GM21825 (cell line): ENCODE results near the gene SYT9.

Experiments
- ATAC-seq: cut with Tn5 transposase; IDR thresholded peaks from one replicate; pipeline ENCODE4 v1.9.1; 2021; ENCODE audit warnings: mild to moderate bottlenecking, moderate library complexity; ENCODE audit not compliant: unreplicated experiment

Gene SYT9

DNA sequence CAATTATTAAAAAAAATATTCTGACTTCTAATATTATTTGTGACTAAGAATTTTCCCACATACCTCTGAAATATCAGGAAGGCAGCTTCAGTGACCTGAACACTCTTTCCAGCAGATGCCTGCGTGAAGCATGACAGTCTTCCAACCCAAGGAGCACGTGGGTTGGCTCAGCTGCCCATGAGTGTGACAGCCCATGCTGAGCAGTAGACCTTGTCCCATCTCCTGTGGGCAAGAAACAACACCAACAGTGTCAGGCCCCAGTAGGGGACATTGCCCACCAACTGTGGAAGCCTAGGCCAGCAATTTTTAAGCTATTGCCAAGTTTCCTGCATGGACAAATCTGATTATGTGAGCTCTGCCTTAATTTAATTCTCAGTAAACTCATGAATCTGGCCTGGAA is 167.2 kb downstream of the SYT9 start:
- ATAC-seq, result no peak

DNA sequence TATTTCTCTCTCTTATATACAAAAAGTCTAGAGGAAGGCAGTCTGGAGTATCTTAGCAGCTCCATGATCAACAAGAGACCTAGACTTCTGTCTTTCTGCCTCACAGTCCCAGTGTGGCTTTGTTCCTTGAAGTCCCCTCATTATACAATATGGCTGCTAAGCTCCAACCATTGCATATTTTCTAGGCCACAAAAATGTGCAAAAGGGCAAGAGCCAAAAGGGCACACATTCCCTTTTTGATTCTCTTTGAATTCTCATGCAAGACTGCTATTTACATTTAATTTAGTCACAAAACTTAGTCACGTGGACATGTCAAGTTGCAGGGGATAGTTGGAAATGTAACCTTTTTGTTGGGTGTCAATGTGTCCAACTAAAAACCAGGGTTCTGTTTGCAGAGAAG is 169.4 kb downstream of the SYT9 start:
- ATAC-seq, result no peak

DNA sequence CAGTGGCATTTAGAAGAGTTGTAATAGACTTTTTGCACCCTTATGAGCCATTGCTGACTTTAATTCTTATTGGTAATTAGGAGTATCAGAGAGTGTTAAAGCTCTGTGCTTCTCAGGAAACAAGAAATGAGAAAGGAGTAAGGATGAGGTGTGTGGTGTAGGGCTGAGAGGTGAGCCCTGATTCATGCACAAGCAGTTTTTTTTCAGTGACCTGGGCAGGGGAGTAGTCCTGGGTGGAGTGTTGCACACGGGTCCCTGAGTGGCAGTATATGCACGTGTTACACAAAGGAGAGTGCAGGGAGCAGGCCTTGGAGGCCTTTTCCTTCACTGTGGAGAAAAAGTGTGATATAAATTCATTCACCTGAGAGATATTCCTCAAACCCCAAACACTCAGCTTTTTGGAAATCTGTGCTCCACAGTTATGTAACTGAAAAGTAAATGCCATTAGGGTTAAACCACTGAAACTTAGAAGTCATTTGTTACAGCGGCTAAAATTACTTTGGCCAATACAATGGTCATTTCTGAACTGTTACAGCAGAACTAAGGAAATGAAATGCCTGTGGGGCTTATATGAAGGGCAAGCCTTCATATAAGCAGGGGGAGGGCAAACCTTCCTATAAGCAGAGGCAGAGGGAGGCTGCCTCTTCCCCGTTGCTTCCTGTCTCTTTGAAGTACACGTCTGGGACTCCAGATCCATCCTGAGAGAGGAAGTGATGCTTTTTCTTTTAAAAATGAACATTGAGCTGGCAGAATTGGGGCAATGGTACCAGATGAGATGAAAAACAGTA is 171.0 kb downstream of the SYT9 start:
- no peak for ATAC-seq

DNA sequence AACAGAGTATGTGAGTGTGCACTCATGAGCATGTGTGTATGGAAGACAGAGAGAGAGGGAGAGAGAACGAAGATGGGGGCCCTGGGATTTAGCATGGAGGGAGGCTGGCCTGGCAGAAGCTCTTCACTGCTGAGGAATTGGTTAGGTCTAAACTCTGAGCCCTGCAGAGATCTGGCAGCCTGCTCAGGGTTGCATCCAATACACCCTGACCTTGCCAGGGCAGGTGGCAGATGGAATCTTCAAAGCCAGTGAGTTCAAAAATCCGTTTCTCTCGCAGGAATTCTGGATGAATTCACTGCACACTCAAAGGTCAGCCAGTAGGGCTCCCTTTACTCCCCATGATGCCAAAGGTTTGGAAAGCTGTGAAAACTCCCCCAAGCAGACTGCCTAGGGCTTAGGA is 172.2 kb downstream of the SYT9 start:
- ATAC-seq, result no peak

- no peak for ATAC-seq
Measured at GRCh38 chr11:7427733-7428132, 176.0 kb downstream of the SYT9 start.

GRCh38 chr11:7428196-7428595 is 176.5 kb downstream of the SYT9 start:
- ATAC-seq, result no peak

DNA sequence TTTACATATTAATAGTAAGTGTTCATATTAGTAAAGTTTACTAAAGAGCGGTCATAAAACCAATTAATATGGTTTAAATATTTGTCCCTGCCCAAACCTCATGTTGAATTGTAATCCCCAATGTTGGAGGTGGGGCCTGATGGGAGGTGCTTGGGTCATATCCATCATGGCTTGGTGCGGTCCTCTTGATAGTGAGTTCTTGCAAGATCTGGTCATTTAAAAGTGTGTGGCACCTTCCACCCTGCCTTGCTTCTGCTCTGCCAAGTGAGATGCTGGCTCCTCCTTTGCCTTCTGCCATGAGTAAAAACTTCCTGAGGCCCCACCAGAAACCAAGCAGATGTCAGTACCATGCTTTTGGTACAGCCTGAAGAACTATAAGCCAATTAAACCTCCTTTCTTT is 178.8 kb downstream of the SYT9 start:
- ATAC-seq, result no peak

GRCh38 chr11:7435176-7435575 is 183.5 kb downstream of the SYT9 start:
- ATAC-seq, result no peak

GRCh38 chr11:7436146-7436545 is 184.4 kb downstream of the SYT9 start:
- ATAC-seq, result no peak

- peak; percentile 86 for ATAC-seq
Measured at GRCh38 chr11:7436657-7437056, 185.0 kb downstream of the SYT9 start.

DNA sequence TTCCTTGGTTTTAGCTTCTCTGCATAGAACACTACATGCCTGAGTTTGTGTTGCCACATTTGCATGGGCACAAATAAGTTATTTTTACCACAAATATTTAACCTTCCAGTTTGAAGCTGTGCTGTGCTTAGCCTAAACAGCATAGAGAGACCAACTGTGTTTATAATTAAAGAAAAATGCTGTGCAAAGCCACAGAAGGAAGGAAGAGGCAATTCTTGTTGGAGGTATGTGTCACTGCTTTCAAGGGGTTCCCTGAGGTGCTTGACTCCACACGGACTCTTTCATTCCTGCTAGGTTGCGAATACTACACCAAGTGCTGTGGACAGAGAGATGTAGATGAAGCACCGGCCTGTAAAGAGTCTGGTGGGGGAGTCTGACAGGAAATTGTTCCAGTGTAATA is 186.0 kb downstream of the SYT9 start:
- no peak for ATAC-seq

DNA sequence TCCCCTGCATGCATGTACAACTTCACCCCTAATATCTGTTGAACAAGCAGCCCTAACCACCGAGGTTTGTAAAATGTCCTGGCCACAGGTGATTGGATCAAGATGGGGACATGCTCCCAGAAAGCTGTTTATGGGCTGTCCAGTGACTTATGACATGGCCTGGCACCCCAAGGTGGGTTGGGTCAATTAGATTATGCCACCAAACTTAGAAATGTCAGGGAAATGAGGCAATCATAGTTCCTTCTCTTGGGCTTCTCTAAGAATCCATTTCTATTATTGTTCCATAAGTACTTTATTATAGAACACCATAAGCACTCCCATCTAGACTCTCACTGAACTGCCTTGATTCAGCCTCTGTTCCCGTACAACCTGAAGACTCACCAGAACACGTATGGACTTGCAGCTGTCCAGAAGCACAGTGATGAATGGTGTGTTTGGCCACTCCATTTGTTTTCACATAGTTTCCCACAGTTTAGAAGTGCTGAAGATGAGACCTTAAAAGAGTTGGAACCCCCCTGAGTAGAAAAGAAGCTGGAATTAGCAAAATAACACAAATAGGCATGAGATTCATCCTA is 188.1 kb downstream of the SYT9 start:
- no peak for ATAC-seq

DNA sequence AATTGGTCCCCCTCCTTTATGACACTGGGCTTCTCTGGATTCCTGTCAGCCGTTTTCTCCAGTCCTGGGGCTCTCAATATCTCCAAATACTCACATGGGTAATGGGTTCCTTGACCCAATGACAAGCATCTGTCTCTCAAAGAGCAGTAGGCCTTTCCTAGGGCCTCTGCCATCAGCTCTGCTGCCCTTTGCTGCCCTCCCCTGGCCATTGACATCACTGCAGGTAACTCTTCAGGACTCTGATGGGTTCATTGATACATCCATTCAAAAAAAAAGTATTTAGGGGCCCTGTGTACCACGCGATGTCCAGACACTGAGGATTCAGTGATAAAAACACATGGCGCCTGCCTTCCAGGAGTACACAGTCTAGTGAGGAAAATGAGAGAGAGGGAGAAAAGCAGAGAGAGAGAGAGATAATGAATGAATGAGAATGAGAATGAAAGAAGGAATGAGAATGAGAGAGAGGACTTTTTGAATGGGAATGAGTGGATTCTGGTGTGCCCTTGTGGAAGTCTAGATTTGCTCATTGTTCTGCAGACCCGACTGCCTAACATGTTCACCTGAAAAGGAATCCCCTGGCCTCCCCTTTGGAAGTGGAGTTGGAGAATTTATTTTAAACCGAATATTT is 191.0 kb downstream of the SYT9 start:
- peak; percentile 82 for ATAC-seq

- ATAC-seq, result no peak
Measured at GRCh38 chr11:7444091-7444981, 192.6 kb downstream of the SYT9 start.

GRCh38 chr11:7445564-7445963 is 193.9 kb downstream of the SYT9 start:
- ATAC-seq, result no peak

DNA sequence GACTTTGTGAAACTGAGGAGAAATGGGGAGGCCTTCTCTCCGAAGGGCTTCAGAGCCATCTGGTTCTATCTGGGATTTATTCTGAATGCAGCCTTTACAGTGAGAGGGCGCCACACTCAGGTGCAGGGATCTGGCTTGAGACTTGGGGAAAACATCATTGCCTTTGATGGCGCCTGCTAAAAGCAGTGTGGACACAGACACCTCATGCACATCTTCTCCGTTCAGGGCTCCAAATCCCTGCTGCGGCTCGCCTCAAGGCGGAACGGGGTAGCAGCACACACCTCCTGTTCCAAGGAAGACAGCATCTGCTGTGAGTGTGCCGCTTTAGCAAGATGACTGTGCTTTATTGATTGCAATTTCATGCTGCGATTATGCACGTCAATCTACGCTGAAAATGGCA is 196.5 kb downstream of the SYT9 start:
- no peak for ATAC-seq

DNA sequence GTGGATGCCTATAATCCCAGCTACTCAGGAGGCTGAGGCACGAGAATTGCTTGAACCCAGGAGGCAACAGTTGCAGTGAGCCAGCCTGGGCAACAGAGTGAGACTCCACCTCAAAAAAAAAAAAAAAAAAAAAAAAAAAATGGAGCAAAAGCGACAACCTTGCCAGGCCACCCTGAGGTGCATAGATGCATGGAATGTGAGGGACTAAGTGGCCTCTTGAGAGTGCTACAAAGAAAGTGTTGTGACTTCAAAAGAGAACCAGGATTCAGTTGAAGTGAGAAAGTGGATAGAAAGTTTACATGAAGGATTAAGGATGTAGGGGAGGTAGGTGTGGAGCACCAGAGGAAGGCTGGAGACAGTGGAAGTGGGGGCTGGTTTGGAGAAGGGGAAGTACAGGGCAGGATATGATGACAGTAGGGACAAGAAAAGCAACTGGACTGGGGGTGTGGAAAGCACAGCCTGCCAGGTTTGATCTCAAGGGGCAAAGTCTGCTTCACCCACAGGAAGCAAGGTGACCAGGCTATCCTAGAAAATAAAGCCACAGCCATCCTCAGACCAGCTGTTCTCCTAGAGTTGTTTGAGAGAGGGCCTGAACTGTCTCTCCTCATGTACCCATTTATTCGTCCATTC is 197.6 kb downstream of the SYT9 start:
- ATAC-seq, result no peak

DNA sequence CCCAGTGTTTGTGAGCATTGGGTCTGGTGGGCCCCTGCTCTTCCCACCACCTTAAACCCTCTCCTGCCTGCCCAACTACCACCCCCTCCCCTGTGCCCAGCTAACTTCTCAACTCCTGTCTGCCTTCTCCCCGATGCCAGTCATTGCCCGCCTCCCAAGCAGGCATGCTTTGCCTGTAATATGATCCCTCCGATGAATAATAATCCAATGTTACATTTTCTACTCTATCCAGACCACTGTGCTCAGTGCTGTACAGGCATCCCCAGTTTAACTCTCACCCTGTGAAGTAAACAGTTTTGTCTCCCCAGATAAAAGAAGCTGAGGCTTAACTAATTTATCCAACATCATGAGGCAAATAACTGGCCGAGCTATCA is 198.1 kb downstream of the SYT9 start:
- no peak for ATAC-seq

- no peak for ATAC-seq
Measured at GRCh38 chr11:7450836-7451235, 199.1 kb downstream of the SYT9 start.

DNA sequence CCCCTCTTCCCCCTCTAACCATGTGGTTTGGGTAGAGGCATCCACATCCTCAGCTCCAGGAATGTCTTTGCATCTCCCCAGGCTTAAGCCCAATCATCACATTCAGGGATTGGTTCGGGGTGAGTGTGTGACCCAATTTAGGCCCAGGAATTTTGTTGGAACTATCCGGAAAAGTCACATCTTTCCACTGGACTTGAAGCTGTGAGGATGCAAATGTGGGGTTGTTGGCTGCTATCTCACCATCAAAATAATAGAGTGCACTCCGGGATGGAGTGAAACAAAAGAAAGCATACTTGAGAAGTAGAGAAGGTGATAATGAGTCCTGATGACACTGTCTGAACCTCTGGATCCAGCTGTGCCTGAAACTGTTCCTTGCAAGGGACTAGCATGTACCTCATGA is 199.8 kb downstream of the SYT9 start:
- ATAC-seq, result no peak

DNA sequence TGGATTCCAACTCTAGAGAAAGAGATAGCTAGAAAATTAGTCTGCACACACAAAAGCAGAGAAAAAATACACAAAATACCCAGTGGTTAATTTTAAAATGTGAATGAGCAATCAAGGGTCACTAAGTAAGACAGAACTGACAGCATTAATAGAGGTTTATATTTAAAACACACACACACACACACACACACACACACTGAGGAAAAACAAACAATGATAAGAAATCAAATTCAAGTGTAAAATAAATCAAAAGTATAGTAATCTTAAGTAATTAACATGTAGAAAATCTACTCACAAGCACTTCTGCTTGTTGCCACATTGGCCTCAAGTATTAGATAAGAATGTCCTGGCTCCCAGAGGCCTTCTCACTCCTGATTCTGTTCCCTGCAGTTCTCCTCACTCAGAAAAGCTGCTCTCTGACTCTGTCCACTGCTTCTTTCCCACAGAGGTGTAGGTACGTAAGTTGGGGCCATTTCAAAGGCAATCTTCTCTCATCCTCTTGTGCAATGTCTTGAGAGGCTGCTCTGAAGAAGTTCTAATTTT is 200.3 kb downstream of the SYT9 start:
- no peak for ATAC-seq
